Mesothelial cell of epicardium (in vitro differentiated cells): ENCODE measurements around the gene TRIM50. TPM values are rescaled to one million over a fixed set of nuclear protein-coding genes. Genes with fewer than 3 reads are reported as not detected.
"Not testable (repeated sequence)": the region's sequence is repeated elsewhere in the genome, so short reads cannot be mapped to it uniquely, and the experiment has no call there.

Source experiments
- DNase-seq, 2 experiments: peaks; one replicate each; pipeline ENCODE4 v3.0.0; 2021; ENCODE audit warnings: low spot score in 2 of 2; ENCODE audit not compliant: unreplicated experiment in 2 of 2
- H3K27ac Mint-ChIP-seq: 2 replicates; pipeline ENCODE4 v1.8.0; 2021; ENCODE audit warnings: mixed read lengths
- H3K27me3 Mint-ChIP-seq: 2 replicates; pipeline ENCODE4 v1.8.0; 2021; ENCODE audit warnings: low read depth, mixed read lengths
- H3K36me3 Mint-ChIP-seq: 2 replicates; pipeline ENCODE4 v1.8.0; 2021; ENCODE audit warnings: mixed read lengths
- H3K4me1 Mint-ChIP-seq: 2 replicates; pipeline ENCODE4 v1.8.0; 2021; ENCODE audit warnings: mixed read lengths
- H3K4me3 Mint-ChIP-seq: 2 replicates; pipeline ENCODE4 v1.8.0; 2021; ENCODE audit warnings: mild to moderate bottlenecking, moderate library complexity, mixed read lengths
- H3K9me3 Mint-ChIP-seq: 2 replicates; pipeline ENCODE4 v1.8.0; 2021; ENCODE audit warnings: mixed read lengths
- CTCF ChIP-seq: fragments of 200-600 bp; sonication (generic); IDR thresholded peaks from one replicate; pipeline ENCODE4 v1.5.0; 2021; ENCODE audit warnings: antibody characterized with exemption; ENCODE audit not compliant: unreplicated experiment
- total RNA-seq: library from RNA; stranded (reverse); gene quantifications from 3 replicates; pipeline ENCODE4 v1.2.1, GENCODE V29; 2021

The TRIM50 gene
- total RNA-seq, 1 donor from 2014 or later: not detected

GRCh38 chr7:73366127-73366526 lies 38.2 kb upstream of the TRIM50 start:
- Mint-ChIP-seq H3K4me3 (no peak overlapping the region), H3K4me1 (no peaks in the 10 kb centered on the region), H3K27me3 (peaks cover 7% of the 10 kb centered on the region), H3K36me3 (no peaks in the 10 kb centered on the region), H3K9me3 (no peaks in the 10 kb centered on the region), H3K27ac (no peak overlapping the region)
- no peak for DNase-seq
- no peak for TF ChIP-seq CTCF

- no peaks in the 10 kb centered on the region for H3K36me3 Mint-ChIP-seq
- H3K27ac Mint-ChIP-seq: no peak overlapping the region
- no peak overlapping the region for H3K4me3 Mint-ChIP-seq
- H3K4me1 Mint-ChIP-seq: peaks cover 4% of the 10 kb centered on the region
- H3K9me3 Mint-ChIP-seq: no peaks in the 10 kb centered on the region
- TF ChIP-seq CTCF: no peak
- peaks cover 7% of the 10 kb centered on the region for H3K27me3 Mint-ChIP-seq
- DNase-seq: no peak
Measured at GRCh38 chr7:73364006-73364728, 36.3 kb upstream of the TRIM50 start.

- Mint-ChIP-seq H3K4me3 (no peak overlapping the region), H3K36me3 (no peaks in the 10 kb centered on the region), H3K27ac (no peak overlapping the region), H3K9me3 (no peaks in the 10 kb centered on the region), H3K27me3 (peaks cover 7% of the 10 kb centered on the region), H3K4me1 (peaks cover 5% of the 10 kb centered on the region)
- TF ChIP-seq CTCF: no peak
- DNase-seq: no peak
Measured at GRCh38 chr7:73363225-73364005, 35.5 kb upstream of the TRIM50 start.

GRCh38 chr7:73360590-73360989 lies 32.7 kb upstream of the TRIM50 start:
- not testable (repeated sequence) for H3K27me3 Mint-ChIP-seq, H3K27ac Mint-ChIP-seq, H3K4me3 Mint-ChIP-seq, H3K9me3 Mint-ChIP-seq, DNase-seq, H3K36me3 Mint-ChIP-seq
- H3K4me1 Mint-ChIP-seq: peaks cover 11% of the 10 kb centered on the region

- H3K4me3 Mint-ChIP-seq: no peak overlapping the region
- H3K27me3 Mint-ChIP-seq: peaks cover 10% of the 10 kb centered on the region
- no peak for DNase-seq
- no peaks in the 10 kb centered on the region for H3K36me3 Mint-ChIP-seq
- no peaks in the 10 kb centered on the region for H3K9me3 Mint-ChIP-seq
- TF ChIP-seq CTCF: no peak
- H3K27ac Mint-ChIP-seq: no peak overlapping the region
- peaks cover 11% of the 10 kb centered on the region for H3K4me1 Mint-ChIP-seq
Measured at GRCh38 chr7:73359746-73360375, 32.0 kb upstream of the TRIM50 start.

- Mint-ChIP-seq H3K4me1 (peaks cover 11% of the 10 kb centered on the region), H3K27ac (no peak overlapping the region), H3K9me3 (no peaks in the 10 kb centered on the region), H3K36me3 (no peaks in the 10 kb centered on the region), H3K4me3 (no peak overlapping the region), H3K27me3 (peaks cover 10% of the 10 kb centered on the region)
- DNase-seq: no peak
- no peak for TF ChIP-seq CTCF
Measured at GRCh38 chr7:73359306-73359705, 31.4 kb upstream of the TRIM50 start.
